Activated T-helper 2 cell treated with anti-CD3 and anti-CD28 coated beads, Interferon-gamma antibody, Interleukin-2, Interleukin-4, amounts not matched to agents 10 μg/mL and 5 μg/mL and 100 μg/mL, durations not matched to agents 14 hours and 24 hours and 36 hours (primary cell): ENCODE measurements around the gene GRM4. TPM values are rescaled to one million over a fixed set of nuclear protein-coding genes. Genes with fewer than 3 reads are reported as not detected.
"Not testable (repeated sequence)": the region's sequence is repeated elsewhere in the genome, so short reads cannot be mapped to it uniquely, and the experiment has no call there.

Experiments
- DNase-seq: peaks from one replicate; pipeline ENCODE4 v3.0.0; 2021; ENCODE audit warnings: low spot score
- H3K27ac Mint-ChIP-seq: one replicate; pipeline ENCODE4 v1.8.0; 2021; ENCODE audit warnings: mixed read lengths
- H3K27me3 Mint-ChIP-seq: one replicate; pipeline ENCODE4 v1.8.0; 2021; ENCODE audit warnings: low read depth, mixed read lengths
- H3K36me3 Mint-ChIP-seq: one replicate; pipeline ENCODE4 v1.8.0; 2021; ENCODE audit warnings: low read depth, mixed read lengths
- H3K4me1 Mint-ChIP-seq: one replicate; pipeline ENCODE4 v1.8.0; 2021; ENCODE audit warnings: low read depth, mixed read lengths
- H3K4me3 Mint-ChIP-seq: one replicate; pipeline ENCODE4 v1.8.0; 2021; ENCODE audit warnings: low read depth, mild to moderate bottlenecking, moderate library complexity, mixed read lengths
- H3K9me3 Mint-ChIP-seq: one replicate; pipeline ENCODE4 v1.8.0; 2021; ENCODE audit warnings: mixed read lengths
- intact Hi-C: fragments of 100-400 bp; cut with micrococcal nuclease; formaldehyde crosslinking; loops from one replicate; pipeline ENCODE4 v1.15.1; 2023
- total RNA-seq: library from RNA; stranded (reverse); gene quantifications from 2 replicates; pipeline ENCODE4 v1.2.3, GENCODE V29; 2022

GRM4 gene
- total RNA-seq: not detected in 2 replicates

DNA sequence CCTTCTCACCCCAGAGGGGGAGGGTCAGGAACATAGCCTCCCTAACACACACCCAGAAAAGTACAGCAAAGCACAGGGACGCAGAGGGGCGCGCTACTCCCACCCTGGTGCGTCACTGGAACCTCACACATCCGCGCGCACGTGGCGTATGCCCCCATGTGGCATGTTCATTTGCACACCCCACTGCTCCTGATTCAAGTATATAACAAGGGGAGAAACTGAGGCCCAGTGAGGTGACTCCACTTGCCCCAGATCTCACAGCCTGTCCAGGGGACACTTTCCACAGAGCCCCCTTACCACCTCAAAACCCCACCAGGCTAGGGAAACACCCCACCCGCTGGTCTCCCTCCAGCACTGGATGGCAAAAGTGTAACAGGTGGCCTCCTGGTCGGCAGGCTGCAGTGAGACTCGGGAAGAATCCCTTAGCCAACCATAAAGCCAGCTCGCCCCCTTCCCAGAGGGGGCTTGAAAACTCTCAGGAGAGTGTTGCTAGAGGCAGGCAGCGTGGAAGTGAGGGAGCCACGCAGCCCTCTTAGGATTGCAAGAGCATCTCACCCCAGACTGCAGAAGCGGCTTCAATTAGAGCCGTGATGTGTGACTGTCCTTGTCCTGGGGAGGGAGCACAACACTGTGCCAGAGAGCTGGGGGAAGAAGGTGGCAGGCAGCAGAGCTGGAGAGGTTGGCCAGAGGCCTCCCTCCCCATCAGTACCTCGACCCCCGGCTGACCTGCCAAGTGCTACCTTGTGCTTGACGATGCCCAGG is at the start of gene GRM4:
Gene GRM4 (minus strand): TSS at position 67 of the 762 bp plus-strand sequence. CDS start 12,591 bp downstream, outside the sequence.
- H3K27me3 Mint-ChIP-seq: peaks cover 67% of the 10 kb centered on the region
- no peaks in the 10 kb centered on the region for H3K36me3 Mint-ChIP-seq
- intact Hi-C loops: no loop called here
- H3K4me3 Mint-ChIP-seq: no peak within 1 kb of the TSS
- H3K27ac Mint-ChIP-seq: no peak within 1 kb of the TSS
- no peaks in the 10 kb centered on the region for H3K9me3 Mint-ChIP-seq
- no peak for DNase-seq
- peaks cover 2% of the 10 kb centered on the region for H3K4me1 Mint-ChIP-seq

GRCh38 chr6:34194772-34195171 is 48.9 kb upstream of the GRM4 start:
- Mint-ChIP-seq H3K4me3 (no peak overlapping the region), H3K9me3 (no peaks in the 10 kb centered on the region), H3K36me3 (no peaks in the 10 kb centered on the region), H3K27me3 (peaks cover 13% of the 10 kb centered on the region), H3K27ac (no peak overlapping the region), H3K4me1 (peaks cover 6% of the 10 kb centered on the region)
- DNase-seq: no peak
- intact Hi-C loops: loop anchor here (5.0 kb wide), 1 partner anchor 43 kb away; the partner anchor contains the start of gene HMGA1

GRCh38 chr6:34190504-34191122 is 44.7 kb upstream of the GRM4 start:
- Mint-ChIP-seq H3K4me1 (peaks cover 2% of the 10 kb centered on the region), H3K27me3 (peaks cover 6% of the 10 kb centered on the region), H3K4me3 (no peak overlapping the region), H3K36me3 (no peaks in the 10 kb centered on the region), H3K9me3 (no peaks in the 10 kb centered on the region), H3K27ac (no peak overlapping the region)
- intact Hi-C loops: no loop called here
- DNase-seq: no peak

GRCh38 chr6:34189806-34190503 is 44.1 kb upstream of the GRM4 start:
- no peaks in the 10 kb centered on the region for H3K36me3 Mint-ChIP-seq

DNA sequence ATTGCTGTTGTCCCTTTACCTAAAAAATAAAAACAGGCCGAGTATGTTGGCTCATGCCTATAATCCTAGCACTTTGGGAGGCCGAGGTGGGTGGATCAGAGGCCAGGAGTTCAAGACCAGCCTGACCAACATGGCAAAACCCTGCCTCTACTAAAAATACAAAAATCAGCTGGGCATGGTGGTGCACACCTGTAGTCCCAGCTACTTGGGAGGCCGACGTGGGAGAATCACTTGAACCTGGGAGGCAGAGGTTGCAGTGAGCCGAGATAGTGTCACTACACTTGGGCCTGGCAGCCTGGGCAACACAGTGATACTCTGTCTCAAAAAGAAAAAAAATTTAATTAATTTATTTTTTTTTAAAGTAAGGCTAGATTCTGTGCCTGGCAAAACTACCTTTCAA is 38.8 kb upstream of the GRM4 start:
- Mint-ChIP-seq H3K4me1 (peaks cover 11% of the 10 kb centered on the region), H3K9me3 (peaks cover 15% of the 10 kb centered on the region)
- H3K27me3 Mint-ChIP-seq, H3K27ac Mint-ChIP-seq, H3K4me3 Mint-ChIP-seq, H3K36me3 Mint-ChIP-seq, DNase-seq: not testable (repeated sequence)
- intact Hi-C loops: loop anchor here (5.0 kb wide), 1 partner anchor 53 kb away; the partner anchor contains the start of gene HMGA1

More at GRCh38 chr6:34189806-34190503, 44.1 kb upstream of the GRM4 start:
- Mint-ChIP-seq H3K4me3 (no peak overlapping the region), H3K9me3 (no peaks in the 10 kb centered on the region), H3K27me3 (peaks cover 2% of the 10 kb centered on the region), H3K4me1 (peaks cover 2% of the 10 kb centered on the region), H3K27ac (no peak overlapping the region)
- no peak for DNase-seq
- intact Hi-C loops: no loop called here

DNA sequence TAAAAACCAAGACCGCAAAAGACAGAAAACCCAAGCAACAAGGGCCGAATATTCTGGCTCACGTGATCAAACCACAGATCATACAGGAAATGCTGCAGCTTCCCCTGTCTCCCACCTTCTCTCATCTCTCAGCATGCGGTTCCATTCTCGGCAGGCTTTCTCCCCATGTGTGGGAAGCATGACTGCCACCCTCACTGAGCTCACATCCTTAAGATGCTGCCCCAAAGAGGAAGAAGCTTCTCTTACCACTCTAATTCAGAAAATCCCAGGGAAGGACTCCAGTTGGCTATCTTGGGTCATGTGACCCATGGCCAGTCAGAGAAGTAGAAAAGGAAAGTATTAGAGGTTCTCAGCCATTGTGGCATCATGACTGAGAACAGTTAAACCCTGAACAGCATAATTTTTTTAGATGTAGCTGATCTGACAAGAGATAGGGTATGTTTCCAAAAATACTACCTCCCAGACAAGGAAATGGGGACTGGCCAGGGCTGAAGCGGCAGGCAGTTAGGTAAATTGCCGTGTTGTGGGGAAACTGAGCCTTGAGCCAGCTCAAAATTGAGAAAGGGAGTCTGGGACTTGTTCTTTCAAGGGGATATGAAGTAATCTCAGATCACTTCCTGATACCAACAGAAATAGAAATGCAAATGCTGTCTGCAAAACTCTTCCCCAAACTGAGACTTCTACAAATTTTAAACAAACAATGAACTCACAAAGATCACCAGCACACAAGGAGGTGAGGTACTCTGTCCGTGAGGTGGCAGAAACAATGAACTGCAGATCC is 37.1 kb upstream of the GRM4 start:
- intact Hi-C loops: loop anchor here (5.0 kb wide), 1 partner anchor 54 kb away; the partner anchor contains the start of gene HMGA1
- DNase-seq: peak; percentile 69
- peaks cover 11% of the 10 kb centered on the region for H3K4me1 Mint-ChIP-seq
- H3K9me3 Mint-ChIP-seq: peaks cover 15% of the 10 kb centered on the region
- H3K27me3 Mint-ChIP-seq: peaks cover 3% of the 10 kb centered on the region
- H3K4me3 Mint-ChIP-seq: peak overlapping the region; percentile 15
- peak overlapping the region; percentile 66 for H3K27ac Mint-ChIP-seq
- H3K36me3 Mint-ChIP-seq: peaks cover 8% of the 10 kb centered on the region

DNA sequence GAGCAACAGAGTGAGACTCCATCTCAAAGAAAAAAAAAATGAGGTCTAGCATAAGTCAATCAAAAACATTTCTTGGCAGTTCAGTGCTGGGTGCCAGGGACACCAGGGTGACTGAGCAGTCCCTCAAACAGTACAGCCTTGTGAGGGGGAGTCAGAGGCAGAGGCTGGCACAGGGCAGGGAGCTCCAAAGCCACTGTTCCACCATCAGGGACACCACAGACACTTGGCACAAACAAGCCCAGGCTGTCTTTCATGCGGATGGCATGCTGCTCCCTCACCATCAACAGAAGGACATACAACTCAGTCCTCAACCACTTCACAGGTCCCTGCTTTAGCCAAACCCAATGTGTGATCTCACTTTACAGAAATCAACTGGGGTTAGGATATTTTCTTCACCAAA is 36.0 kb upstream of the GRM4 start:
- H3K4me3 Mint-ChIP-seq: no peak overlapping the region
- DNase-seq: no peak
- H3K27ac Mint-ChIP-seq: no peak overlapping the region
- peaks cover 3% of the 10 kb centered on the region for H3K27me3 Mint-ChIP-seq
- H3K36me3 Mint-ChIP-seq: peaks cover 8% of the 10 kb centered on the region
- H3K4me1 Mint-ChIP-seq: peaks cover 11% of the 10 kb centered on the region
- H3K9me3 Mint-ChIP-seq: peaks cover 15% of the 10 kb centered on the region
- intact Hi-C loops: loop anchor here (5.0 kb wide), 1 partner anchor 55 kb away; the partner anchor contains the start of gene HMGA1

- no peak overlapping the region for H3K4me3 Mint-ChIP-seq
- H3K27me3 Mint-ChIP-seq: peaks cover 3% of the 10 kb centered on the region
- H3K27ac Mint-ChIP-seq: no peak overlapping the region
- no peak for DNase-seq
- H3K9me3 Mint-ChIP-seq: peaks cover 15% of the 10 kb centered on the region
- H3K4me1 Mint-ChIP-seq: peaks cover 11% of the 10 kb centered on the region
- peaks cover 8% of the 10 kb centered on the region for H3K36me3 Mint-ChIP-seq
- intact Hi-C loops: no loop called here
Observed at GRCh38 chr6:34179106-34179720, 33.3 kb upstream of the GRM4 start.

DNA sequence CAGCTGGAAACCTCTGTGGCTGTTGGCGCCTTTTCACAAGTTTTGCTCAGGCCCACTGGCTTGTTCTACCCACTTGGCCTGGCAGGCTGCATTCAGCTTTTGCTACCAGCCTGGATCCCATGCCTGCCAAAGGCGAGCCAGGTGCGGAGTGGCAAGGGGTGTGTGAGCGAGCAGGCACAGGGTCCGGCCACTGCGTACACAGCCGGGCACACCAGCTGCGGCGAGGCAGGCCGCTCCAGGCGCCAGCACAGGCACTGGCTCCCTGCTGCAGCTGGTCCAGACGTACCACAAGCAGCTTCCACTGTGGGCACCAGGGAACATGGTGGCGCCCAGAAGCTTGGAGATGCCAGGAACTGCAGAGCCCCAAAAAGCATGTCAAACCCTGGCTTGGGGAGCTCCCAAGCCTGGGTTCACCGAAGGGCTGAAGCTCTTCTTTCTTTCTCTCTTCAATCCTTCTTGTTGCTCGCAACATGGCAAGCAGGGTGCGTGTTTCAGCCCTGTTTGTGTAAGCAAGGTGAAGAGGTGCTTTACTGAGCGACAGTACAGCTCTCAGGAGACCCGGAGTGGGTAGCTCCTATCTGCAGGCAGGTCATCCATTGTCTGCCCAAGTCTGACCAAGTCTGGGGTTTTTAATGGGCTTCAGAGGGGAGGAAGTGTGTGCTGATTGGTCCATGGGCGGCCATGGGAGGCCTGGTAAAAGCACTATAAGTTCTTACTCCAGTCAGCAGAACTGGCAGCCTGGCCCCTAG is 32.6 kb upstream of the GRM4 start:
- no peak overlapping the region for H3K27ac Mint-ChIP-seq
- DNase-seq: no peak
- no peak overlapping the region for H3K4me3 Mint-ChIP-seq
- peaks cover 12% of the 10 kb centered on the region for H3K9me3 Mint-ChIP-seq
- peaks cover 3% of the 10 kb centered on the region for H3K27me3 Mint-ChIP-seq
- H3K4me1 Mint-ChIP-seq: peaks cover 11% of the 10 kb centered on the region
- intact Hi-C loops: no loop called here
- H3K36me3 Mint-ChIP-seq: peaks cover 8% of the 10 kb centered on the region

DNA sequence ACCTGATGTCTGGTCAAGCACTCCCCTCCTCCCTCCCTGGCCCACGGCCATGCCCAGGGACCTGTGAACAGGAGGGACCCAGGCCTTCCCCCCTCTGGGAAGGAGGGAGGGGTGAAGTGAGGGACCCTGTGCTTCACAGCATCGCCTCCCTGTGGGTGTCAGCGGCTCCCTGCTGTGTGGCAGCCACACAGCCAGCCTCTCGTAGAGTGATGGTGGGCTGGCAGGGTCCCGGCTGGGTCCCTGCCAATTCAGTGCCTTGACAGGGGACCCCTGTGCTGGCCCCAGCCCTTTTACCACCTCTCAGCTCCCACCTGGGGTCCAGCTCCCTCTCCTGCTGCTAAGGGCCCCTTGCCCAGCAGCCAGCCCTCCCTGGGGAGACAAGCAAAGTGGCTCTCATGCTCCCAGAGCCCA is 31.3 kb upstream of the GRM4 start:
- no peak for DNase-seq
- H3K4me3 Mint-ChIP-seq: no peak overlapping the region
- peaks cover 7% of the 10 kb centered on the region for H3K27me3 Mint-ChIP-seq
- H3K9me3 Mint-ChIP-seq: no peaks in the 10 kb centered on the region
- H3K4me1 Mint-ChIP-seq: no peaks in the 10 kb centered on the region
- H3K27ac Mint-ChIP-seq: no peak overlapping the region
- H3K36me3 Mint-ChIP-seq: no peaks in the 10 kb centered on the region
- intact Hi-C loops: no loop called here

- Mint-ChIP-seq H3K27ac (no peak overlapping the region), H3K4me1 (no peaks in the 10 kb centered on the region), H3K4me3 (no peak overlapping the region), H3K9me3 (no peaks in the 10 kb centered on the region), H3K36me3 (no peaks in the 10 kb centered on the region), H3K27me3 (peaks cover 10% of the 10 kb centered on the region)
- intact Hi-C loops: no loop called here
- no peak for DNase-seq
Observed at GRCh38 chr6:34176261-34177031, 30.6 kb upstream of the GRM4 start.
